GM19455 (cell line): ENCODE results near the gene CHPF2.

Source experiments
- ATAC-seq: cut with Tn5 transposase; IDR thresholded peaks from one replicate; pipeline ENCODE4 v1.9.1; 2021; ENCODE audit not compliant: unreplicated experiment

The CHPF2 gene

DNA sequence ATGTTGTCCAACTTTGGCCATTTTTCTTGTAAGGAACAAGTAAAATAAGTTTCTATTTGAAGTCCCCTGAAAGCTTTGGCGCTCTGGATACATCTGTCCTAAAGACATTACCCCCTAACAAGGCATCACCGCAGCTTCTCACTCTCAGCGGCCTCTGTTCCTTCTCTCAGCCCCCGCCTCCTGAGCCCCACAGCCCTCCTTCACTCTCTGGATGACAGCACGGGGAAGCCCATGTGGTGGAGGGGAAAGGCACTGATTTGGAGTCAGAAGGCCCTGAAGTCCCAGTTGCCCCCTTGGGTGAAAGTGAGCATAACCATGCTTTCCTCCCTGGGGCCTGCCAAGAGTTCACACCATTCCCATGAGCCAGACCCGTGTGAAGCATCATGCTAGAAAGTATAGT lies 26.6 kb upstream of the CHPF2 start:
- no peak for ATAC-seq

DNA sequence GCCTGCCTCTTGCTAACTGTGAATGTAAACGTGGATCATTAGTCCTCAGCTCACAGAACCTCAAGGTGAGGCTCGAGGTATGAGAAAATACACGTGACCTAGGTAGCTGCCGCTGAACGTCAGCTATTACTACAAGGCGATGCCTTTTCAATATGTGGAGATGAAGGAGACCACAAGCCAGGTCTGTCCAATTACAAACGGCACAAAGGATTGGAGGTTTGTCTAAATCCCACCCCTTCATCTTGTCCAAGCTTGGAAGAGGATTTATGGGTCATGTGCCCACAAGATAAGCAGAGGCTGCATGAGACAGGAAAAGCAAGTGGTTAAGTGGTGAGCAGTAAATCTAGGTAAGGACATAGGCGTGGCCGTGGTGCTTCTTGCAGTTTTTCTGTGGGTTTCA lies 25.4 kb upstream of the CHPF2 start:
- ATAC-seq = no peak

DNA sequence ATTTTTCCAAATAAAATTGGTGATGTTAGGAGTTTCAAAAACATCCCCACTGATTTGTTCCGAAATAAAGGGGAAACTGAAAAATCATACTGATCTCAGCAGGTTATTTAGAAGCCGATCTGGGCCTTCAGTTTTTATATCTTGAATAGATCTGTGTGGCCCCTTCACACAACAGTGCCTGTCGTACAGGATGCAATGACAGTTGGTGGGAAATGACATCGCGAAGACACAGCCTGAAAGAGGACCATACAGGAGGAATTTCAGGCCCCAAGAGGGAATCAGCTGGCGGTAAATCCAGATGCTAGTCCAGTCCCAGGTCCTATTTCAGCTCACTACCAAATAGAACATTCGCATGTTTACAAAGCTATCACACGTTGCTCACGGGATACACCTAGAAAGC lies 25.0 kb upstream of the CHPF2 start:
- ATAC-seq = no peak

DNA sequence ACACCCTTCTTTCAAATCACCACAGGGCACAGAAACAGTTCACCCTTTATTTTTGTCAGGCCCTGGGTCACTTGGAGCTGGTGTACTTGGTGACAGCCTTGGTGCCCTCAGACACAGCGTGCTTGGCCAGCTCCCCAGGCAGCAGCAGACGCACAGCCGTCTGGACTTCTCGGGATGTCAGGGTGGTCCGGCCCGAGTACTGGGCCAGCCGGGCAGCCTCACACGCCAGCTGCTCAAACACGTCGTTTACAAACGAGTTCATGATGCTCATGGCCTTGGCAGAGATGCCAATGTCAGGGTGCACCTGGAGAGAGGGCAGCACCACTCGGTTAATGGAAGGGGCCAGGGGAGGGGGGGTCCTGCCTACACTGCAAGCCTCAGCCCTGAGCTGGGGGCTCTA lies 24.5 kb upstream of the CHPF2 start:
- no peak for ATAC-seq

DNA sequence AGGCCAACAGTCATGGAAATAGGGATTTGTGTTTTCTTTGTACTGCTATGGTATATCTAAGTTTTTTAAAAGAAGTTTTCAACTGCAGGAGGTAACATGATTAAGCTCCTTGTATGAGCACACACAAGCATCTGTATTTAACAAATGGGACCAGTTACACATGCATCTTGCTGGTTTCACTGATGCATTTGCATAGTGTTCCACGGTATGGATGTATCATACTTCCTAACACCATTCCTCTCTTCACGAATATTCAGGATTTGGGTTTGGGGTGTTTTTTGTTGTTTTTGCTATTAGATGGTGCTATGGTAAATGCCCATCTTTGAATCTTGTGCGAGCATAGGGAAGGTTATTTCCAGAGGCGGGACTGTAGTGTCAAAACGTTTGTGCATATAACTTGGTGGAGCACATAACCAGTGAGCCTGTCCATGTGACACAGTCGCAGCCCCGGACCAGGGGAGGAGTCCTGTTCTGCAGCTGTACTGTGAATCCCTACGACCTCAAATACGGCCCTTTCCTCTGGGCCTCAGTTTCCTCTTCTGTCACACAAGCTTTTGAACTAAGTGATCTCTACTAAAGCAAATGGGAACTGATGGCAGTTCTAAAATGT lies 23.9 kb upstream of the CHPF2 start:
- ATAC-seq = no peak

DNA sequence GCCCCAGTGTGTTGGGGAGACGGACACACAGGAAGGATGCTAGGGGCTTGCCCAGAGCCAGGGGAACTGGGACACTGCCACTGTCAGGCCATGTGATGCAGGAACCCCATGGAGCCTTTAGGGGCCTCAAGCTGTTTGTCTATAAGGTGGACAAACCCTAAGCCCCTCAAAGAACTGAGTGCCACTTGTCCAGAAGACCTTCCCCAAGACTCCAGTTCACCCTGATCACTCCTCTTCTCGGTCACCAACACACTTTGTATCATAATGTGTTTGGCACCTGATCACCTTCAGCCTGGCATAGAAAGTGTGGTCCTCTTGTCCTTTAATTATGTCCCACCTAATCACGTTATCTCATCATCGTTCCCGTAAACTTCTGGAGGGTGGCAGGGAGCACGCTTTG lies 22.7 kb upstream of the CHPF2 start:
- no peak for ATAC-seq

DNA sequence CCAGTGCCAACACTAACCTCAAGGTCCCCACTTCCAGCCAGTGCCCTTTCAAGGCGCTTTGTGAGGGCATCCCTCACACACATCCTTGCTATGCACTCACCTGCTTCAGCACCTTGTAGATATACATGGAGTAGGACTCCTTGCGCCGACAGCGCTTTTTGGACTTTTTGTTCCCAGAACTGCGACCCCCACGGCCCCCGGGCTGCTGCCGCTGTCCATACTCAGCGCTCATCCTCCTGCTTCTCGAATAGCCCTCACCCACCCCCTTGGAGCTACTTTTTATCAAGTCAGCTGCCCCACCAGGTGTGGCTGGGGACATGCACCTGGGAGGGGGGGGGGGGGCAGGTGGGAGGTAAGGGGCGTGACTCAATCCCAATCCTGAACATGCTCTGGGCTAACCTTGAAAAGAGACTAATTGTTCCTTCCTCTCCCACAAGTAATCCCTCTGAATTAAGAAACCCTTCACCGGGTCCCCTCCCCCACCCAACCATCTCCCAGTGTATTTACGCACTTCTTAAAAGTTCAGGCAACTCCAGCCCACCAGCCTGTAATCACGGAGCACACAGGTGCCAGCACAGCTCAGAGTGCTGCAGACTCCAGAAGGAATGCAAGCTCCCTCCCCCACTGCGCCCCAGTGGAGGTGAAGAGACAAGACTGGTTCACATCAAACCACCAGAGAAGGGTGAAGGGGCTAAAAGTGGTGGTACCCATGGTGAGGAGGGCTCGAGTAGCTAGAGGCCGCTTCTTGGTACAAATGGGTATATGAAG lies 22.0 kb upstream of the CHPF2 start, which contains the start of gene H2BK1:
TSS of gene H2BK1 (minus strand) at position 402 of the 768 bp plus-strand sequence. CDS start at position 232, 170 bp downstream.
- ATAC-seq = no peak

DNA sequence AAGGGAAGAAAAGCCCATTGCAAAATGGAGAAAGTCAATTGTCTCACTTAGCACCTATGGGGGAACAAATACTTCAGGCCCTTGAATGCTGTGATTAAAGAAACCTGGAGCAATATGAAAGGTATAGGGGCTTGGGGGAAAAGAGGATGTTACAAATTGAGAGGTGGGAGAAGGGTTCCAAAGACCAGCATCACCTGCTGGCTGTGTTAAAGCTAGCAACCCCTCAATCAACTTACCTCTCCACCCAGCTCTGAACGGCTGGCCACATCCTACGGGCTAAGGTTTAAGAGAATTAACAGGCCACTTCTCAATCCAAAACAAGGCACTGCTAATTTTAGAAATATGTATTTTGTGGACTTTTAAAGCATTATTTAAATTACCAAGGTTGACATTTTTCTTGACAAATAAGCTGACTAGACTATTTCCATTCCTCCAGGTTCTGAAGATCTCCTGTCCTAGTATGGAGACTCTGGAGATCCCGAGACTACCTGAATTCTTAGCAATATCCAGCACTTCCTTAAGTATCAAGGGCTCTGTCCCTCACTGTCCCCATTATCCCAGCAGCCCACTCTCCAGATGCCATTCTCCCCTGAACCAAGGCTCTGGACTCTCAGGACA lies 21.0 kb upstream of the CHPF2 start:
- ATAC-seq = no peak

DNA sequence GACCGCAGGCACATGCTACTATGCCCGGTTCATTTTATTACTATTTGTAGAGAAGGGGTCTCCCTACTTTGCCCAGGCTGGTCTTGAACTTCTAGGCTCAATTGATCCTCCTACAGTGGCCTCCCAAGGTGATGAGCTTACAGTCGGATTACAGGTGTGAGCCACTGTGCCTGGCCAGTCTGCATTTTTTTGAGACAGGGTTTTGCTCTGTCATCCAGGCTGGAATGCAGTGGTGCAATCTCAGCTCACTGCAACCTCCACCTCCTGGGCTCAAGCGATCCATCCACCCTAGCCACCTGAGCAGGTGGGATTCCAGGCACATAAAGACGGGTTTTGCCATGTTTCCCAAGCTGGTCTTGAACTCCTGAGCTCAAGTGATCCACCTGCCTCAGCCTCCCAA lies 19.7 kb upstream of the CHPF2 start:
- no peak for ATAC-seq

DNA sequence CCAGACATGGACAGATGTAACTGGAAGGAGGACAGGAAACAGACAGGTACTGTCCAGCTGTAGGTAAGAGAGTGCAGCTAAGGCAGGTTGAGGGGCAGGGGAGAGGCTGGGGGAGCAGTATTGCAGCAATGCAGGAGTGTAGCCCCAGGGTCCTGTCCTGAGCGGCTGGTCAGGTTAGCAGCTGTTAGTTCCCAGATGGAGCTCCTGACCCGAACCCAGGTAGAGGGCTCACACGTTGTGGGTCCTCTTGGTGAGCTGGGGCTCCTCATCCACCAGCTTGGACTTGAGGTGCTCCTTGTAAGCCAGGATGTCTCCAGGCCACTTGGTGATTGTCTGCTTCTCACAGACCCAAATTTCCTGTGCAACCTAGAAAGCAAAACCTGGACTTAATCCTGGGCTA lies 18.5 kb upstream of the CHPF2 start:
- no peak for ATAC-seq

DNA sequence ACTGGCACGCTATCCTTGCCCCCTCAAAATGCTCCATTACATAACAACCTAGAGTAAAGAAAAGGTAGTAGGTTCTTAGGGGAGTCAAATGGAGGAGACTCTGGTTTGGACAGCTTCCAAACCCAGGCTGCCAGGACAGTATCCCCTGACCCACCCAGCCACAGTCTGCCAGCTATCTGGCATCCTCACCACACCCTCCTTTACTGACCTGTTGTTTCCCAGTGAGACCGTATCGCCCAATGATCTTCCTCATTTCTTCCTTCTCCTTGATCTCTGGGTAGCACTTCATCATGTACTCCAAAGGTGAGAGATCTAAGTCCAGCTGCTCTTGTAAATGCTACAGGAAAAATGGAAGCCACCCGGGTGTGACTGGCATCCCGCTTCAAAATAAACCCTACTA lies 16.9 kb upstream of the CHPF2 start:
- ATAC-seq = no peak

DNA sequence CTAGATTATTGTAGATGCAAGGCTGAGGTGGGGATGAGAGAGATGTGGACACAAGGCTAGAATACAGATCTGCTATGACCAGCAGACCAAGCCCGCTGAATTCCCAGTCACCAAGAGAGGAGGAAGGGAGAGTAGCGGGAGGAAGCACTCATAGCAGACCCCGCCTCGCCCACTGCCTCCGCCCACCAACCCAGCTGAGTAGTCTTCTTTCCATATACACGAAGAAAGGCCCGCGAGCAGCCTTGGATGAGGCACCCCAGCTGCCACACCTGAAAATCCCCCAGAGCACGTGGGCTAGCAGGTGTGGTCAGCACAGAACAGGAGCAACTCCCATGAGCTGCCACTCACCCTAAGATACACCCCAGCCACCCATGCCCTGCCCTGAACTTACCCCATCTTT lies 14.1 kb upstream of the CHPF2 start:
- ATAC-seq = no peak

DNA sequence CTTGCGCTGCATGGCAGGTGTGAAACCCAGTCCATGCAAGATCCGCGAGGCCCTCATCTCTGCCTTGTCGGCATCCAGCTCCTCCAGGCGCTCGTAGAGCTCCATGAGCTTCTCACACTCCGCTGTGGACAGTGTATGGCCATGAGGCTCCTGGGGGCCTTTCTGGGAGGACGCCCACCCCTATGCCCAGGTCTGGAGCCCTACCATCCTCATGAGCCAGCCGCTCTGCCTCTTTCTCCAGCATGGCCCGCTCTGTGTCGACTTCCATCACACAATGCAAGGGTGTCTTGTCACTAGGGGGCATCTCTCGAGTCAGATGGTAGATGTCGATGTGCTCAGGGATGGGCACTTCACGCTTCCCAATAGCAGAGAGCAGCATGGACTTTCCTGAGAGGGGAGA lies 8.6 kb upstream of the CHPF2 start:
- ATAC-seq = no peak

DNA sequence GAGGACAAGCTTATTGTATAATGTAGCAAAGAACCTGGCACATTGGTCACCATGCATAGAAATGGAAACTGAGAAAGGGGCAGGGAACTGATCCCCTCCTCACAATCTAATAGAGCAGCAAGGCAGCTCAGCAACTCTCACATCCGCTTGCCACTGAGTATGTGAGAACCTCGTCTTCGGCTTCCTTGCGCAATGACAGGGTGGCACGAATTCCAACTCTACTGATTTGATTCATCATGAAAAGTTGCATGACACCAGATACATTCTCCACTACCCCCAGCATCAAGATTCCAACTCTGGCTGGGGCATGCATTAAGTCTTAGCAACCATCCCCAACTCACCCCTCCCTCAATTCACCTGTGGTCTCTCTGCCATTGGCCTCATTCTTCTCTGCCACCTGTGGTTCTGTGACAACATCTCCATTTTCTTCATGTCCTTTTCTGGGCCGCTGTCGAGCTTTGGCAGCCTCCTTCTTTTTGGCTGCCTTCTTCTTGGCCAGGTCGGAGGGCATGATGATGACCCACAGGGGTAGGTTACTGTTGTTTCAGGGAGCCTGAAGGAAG lies 6.3 kb upstream of the CHPF2 start:
- ATAC-seq = no peak

DNA sequence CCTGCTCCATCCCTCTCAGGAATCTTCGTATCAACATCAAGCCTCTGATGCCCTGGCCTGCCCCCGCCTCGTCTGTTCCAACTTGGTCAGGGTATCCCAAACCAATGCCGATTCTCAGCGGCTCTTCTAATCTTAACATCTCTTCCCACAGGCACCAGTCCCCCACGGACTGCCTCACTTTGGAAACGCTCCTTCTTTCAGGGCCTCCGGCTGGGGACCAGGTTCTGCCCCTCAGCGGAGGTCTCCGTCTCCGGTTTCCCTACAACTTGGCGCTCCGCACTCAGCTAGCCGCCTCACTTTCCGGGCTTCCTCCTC lies 5.8 kb upstream of the CHPF2 start:
- ATAC-seq = peak; percentile 3

DNA sequence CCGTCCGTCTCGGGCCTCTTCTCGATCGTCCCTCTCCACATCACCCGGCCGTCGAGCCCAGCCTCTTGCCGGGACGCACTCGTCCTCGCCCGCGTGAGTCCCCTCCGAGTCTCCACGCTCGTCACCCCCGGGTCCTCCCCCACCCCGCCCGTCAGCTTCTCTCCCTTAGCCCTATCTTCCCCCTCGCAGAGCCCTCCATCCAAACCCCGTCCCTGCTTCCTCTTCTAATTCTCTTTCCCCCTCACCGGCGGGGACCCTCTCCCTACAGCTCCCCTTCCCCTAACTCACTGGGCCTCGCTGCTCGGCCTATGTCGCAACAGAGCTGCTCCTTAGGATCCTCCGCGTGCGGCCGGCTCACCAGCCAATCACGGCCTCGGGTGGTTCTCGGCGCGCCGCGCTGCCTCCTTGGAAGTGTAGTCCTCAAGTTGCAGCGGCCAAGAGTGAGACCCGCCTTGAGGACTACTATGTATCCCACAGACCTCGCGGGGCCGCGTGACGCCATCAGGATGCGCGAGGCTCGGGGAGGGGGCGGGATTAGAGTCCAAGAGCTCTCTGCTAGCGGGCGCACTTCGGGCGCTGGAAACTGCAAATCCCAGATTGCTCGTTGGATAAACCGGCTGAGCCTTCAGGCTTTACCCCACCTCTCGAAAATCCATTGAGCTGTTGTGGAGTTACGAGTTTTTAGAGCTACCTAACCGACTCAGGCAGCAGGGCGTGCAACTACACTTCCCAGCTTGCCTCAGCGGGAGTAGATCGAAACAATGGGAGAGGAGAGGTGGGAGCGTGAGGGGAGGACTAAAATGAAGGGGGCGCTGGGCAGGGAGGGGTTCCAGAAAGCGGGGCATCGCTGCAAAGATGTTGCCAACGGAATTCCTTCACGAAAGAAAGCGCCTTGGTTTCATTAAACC lies 5.2 kb upstream of the CHPF2 start, which contains the start of gene ABCF2:
TSS of gene ABCF2 (minus strand) at position 331 of the 908 bp plus-strand sequence. CDS start 747 bp downstream, outside the sequence.
- peak; percentile 99 for ATAC-seq

DNA sequence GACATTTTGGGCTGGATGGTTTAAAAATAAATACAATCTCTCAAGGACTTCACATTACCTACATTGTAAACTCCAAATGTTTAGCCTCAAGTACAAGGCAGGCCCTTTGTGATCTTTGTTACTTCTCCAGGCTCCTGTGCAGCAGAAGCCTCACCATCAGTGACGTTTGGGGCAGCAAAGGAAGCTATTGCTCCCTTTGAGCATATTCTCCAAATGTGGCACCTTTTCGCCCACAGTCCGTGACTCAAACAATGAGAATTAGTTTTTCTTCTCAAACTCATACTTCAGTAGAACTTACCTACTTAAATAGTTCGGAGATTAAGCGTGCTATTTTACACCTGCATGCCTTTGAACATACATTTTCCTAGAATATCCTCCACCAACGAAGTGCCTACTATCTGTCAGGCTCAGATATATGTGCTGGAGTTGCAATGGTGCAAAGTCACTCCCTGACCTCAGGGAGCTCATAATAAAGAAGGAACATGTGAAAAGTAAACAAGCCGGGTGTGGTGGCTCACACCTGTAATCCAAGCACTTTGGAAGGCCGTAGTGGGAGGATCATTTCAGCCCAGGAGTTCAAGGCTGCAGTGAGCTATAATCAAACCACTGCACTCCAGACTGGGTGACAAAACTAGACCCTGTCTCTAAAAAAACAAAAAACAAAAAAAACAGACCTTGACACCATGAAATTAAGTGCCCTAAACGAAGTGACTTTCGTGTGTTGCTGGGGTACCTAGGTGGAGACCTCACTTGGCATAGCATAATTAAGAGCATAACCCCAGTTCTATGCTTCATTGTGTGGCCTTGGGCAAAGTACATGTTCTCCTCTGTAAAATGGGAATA lies 4.0 kb upstream of the CHPF2 start:
- no peak for ATAC-seq

DNA sequence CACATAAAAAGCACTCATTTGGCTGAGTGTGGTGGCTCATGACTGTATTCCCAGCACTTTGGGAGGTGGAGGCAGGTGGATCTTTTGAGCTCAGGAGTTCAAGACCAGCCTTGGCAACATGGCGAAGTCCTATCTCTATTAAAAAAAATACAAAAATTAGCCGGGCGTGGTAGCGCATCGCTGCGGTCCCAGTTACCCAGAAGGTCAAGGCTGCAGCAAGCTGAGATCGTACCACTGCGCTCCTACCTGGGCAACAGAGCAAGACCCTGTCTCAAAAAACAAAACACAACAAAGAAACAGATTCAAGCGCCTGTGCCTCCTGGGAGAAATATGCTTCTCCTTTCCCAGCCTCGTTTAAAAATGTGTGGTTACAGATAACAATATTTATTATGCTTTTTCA lies 3.0 kb upstream of the CHPF2 start:
- no peak for ATAC-seq

DNA sequence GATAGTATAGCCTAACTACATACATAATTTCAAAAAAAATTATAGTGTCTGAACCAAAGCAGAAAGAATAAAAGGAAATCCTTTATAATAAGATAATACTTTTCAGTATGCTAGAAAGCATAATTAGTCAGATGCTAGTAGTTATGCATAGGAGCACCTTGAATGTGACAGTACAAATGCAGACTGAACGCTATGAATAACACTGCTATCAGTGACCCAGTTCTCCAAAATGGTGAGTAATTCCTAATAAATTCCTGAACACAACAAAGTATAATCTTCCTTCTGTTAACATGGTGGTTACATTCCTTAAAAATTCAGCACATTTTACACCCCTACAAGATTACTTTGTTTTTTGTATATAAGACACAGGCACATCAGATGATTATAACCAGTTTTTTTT lies 1.2 kb upstream of the CHPF2 start:
- no peak for ATAC-seq
